ENCODE data around the gene ZSCAN9.

DNA sequence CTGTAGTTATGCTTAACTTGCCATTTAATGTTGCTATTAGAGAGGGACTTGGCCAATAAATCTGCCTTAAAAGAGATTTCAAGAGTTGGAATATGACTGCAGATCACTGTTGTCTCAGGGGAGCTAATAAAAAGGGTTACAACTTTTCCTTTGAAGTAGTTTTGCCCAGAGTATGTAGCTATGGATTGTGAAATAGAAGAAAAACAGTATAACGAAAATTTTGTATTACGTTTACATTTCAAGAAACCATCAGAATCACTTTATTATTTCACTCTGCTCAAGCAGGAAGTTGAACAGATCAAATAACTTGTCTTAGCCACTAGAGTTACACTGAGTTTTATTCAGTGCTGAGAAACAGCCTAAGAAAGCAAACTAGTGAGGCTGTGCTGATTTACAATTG lies 38.8 kb downstream of the ZSCAN9 start:
- no peak for TF ChIP-seq POLR2AphosphoS5 (IDR thresholded peaks at IDR 0.05; ENCODE audit: low read depth, low read length)
- TF ChIP-seq POLR2A (IDR thresholded peaks at IDR 0.05; ENCODE audit: low read depth, low read length) = no peak
- TF ChIP-seq TAF1 (IDR thresholded peaks at IDR 0.05; ENCODE audit: low read depth, low read length) = no peak

Measured in GM12891 (cell line).